Measurements from ENCODE around the gene DYRK1B.

DNA sequence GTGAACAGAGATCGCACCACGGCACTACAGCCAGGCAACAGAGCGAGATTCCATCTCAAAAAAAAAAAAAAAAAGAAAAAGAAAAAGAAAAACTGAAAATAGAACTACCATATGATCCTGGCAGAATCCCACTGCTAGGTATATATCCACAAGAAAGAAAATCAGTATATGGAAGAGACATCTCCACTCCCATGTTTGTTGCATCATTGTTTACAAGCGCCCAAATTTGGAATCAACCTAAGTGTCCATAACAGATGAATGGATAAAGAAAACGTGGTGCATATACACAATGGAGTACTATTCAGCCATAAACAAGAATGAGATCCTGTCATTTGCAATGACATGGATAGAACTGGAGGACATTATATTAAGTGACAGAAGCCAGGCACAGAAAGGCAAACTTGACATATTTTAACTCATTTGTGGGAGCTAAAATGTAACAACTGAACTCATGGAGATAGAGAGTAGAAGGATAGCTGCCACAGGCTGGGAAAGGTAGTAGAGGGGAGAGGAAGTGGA is 26.1 kb downstream of the DYRK1B start:
- TF ChIP-seq, protein P1, sequence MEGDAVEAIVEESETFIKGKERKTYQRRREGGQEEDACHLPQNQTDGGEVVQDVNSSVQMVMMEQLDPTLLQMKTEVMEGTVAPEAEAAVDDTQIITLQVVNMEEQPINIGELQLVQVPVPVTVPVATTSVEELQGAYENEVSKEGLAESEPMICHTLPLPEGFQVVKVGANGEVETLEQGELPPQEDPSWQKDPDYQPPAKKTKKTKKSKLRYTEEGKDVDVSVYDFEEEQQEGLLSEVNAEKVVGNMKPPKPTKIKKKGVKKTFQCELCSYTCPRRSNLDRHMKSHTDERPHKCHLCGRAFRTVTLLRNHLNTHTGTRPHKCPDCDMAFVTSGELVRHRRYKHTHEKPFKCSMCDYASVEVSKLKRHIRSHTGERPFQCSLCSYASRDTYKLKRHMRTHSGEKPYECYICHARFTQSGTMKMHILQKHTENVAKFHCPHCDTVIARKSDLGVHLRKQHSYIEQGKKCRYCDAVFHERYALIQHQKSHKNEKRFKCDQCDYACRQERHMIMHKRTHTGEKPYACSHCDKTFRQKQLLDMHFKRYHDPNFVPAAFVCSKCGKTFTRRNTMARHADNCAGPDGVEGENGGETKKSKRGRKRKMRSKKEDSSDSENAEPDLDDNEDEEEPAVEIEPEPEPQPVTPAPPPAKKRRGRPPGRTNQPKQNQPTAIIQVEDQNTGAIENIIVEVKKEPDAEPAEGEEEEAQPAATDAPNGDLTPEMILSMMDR (IDR thresholded peaks at IDR 0.05): no peak
- no peak for TF ChIP-seq SP1 (CRISPR knock-in tag; conservative IDR thresholded peaks at IDR 0.05)
- no peak for TF ChIP-seq TEAD4 (CRISPR knock-in tag; IDR thresholded peaks at IDR 0.05)
- no peak for TF ChIP-seq JUN (CRISPR knock-in tag; IDR thresholded peaks at IDR 0.05)
- TF ChIP-seq, protein P2, sequence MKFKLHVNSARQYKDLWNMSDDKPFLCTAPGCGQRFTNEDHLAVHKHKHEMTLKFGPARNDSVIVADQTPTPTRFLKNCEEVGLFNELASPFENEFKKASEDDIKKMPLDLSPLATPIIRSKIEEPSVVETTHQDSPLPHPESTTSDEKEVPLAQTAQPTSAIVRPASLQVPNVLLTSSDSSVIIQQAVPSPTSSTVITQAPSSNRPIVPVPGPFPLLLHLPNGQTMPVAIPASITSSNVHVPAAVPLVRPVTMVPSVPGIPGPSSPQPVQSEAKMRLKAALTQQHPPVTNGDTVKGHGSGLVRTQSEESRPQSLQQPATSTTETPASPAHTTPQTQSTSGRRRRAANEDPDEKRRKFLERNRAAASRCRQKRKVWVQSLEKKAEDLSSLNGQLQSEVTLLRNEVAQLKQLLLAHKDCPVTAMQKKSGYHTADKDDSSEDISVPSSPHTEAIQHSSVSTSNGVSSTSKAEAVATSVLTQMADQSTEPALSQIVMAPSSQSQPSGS (CRISPR knock-in tag; IDR thresholded peaks at IDR 0.05; ENCODE audit: borderline replicate concordance, low read depth): no peak
- TF ChIP-seq, protein P3, sequence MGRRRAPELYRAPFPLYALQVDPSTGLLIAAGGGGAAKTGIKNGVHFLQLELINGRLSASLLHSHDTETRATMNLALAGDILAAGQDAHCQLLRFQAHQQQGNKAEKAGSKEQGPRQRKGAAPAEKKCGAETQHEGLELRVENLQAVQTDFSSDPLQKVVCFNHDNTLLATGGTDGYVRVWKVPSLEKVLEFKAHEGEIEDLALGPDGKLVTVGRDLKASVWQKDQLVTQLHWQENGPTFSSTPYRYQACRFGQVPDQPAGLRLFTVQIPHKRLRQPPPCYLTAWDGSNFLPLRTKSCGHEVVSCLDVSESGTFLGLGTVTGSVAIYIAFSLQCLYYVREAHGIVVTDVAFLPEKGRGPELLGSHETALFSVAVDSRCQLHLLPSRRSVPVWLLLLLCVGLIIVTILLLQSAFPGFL (CRISPR knock-in tag; IDR thresholded peaks at IDR 0.05; ENCODE audit: borderline replicate concordance): no peak
- no peak for TF ChIP-seq ZNF121 (CRISPR knock-in tag; IDR thresholded peaks at IDR 0.05)
- TF ChIP-seq, protein P4, sequence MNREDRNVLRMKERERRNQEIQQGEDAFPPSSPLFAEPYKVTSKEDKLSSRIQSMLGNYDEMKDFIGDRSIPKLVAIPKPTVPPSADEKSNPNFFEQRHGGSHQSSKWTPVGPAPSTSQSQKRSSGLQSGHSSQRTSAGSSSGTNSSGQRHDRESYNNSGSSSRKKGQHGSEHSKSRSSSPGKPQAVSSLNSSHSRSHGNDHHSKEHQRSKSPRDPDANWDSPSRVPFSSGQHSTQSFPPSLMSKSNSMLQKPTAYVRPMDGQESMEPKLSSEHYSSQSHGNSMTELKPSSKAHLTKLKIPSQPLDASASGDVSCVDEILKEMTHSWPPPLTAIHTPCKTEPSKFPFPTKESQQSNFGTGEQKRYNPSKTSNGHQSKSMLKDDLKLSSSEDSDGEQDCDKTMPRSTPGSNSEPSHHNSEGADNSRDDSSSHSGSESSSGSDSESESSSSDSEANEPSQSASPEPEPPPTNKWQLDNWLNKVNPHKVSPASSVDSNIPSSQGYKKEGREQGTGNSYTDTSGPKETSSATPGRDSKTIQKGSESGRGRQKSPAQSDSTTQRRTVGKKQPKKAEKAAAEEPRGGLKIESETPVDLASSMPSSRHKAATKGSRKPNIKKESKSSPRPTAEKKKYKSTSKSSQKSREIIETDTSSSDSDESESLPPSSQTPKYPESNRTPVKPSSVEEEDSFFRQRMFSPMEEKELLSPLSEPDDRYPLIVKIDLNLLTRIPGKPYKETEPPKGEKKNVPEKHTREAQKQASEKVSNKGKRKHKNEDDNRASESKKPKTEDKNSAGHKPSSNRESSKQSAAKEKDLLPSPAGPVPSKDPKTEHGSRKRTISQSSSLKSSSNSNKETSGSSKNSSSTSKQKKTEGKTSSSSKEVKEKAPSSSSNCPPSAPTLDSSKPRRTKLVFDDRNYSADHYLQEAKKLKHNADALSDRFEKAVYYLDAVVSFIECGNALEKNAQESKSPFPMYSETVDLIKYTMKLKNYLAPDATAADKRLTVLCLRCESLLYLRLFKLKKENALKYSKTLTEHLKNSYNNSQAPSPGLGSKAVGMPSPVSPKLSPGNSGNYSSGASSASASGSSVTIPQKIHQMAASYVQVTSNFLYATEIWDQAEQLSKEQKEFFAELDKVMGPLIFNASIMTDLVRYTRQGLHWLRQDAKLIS (CRISPR knock-in tag; IDR thresholded peaks at IDR 0.05; ENCODE audit: borderline replicate concordance): no peak
- TF ChIP-seq NR2C2 (CRISPR knock-in tag; IDR thresholded peaks at IDR 0.05): no peak
- TF ChIP-seq, protein P5, sequence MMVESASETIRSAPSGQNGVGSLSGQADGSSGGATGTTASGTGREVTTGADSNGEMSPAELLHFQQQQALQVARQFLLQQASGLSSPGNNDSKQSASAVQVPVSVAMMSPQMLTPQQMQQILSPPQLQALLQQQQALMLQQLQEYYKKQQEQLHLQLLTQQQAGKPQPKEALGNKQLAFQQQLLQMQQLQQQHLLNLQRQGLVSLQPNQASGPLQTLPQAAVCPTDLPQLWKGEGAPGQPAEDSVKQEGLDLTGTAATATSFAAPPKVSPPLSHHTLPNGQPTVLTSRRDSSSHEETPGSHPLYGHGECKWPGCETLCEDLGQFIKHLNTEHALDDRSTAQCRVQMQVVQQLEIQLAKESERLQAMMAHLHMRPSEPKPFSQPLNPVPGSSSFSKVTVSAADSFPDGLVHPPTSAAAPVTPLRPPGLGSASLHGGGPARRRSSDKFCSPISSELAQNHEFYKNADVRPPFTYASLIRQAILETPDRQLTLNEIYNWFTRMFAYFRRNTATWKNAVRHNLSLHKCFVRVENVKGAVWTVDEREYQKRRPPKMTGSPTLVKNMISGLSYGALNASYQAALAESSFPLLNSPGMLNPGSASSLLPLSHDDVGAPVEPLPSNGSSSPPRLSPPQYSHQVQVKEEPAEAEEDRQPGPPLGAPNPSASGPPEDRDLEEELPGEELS (CRISPR knock-in tag; IDR thresholded peaks at IDR 0.05): no peak

Data from WTC11 (cell line).